HS-5 (cell line): ENCODE data around the gene TBC1D9.
"Not testable (repeated sequence)": the region's sequence is repeated elsewhere in the genome, so short reads cannot be mapped to it uniquely, and the experiment has no call there.

Source experiments
- DNase-seq: peaks from one replicate; pipeline ENCODE4 v3.0.0-alpha.2; 2012; ENCODE audit warnings: low read depth

Gene TBC1D9

GRCh38 chr4:140753329-140753728, 2.9 kb downstream of the TBC1D9 start:
- no peak for DNase-seq

- no peak for DNase-seq
These were observed 3.7 kb downstream of the TBC1D9 start for GRCh38 chr4:140752291-140753068.

GRCh38 chr4:140750470-140750869, 5.7 kb downstream of the TBC1D9 start:
- no peak for DNase-seq

- no peak for DNase-seq
These were observed 8.0 kb downstream of the TBC1D9 start for GRCh38 chr4:140748171-140748570.

GRCh38 chr4:140746546-140746945, 9.6 kb downstream of the TBC1D9 start:
- not testable (repeated sequence) for DNase-seq

GRCh38 chr4:140744421-140744820, 11.8 kb downstream of the TBC1D9 start:
- DNase-seq: no peak

GRCh38 chr4:140743194-140743931, 12.8 kb downstream of the TBC1D9 start:
- DNase-seq: no peak

GRCh38 chr4:140742838-140743193, 13.4 kb downstream of the TBC1D9 start:
- DNase-seq: no peak

GRCh38 chr4:140740906-140741670, 15.1 kb downstream of the TBC1D9 start:
- DNase-seq: no peak

GRCh38 chr4:140740422-140740821, 15.8 kb downstream of the TBC1D9 start:
- no peak for DNase-seq

- no peak for DNase-seq
These were observed 16.2 kb downstream of the TBC1D9 start for GRCh38 chr4:140739971-140740370.

- DNase-seq: no peak
These were observed 18.0 kb downstream of the TBC1D9 start for GRCh38 chr4:140738139-140738538.

GRCh38 chr4:140736669-140737343, 19.4 kb downstream of the TBC1D9 start:
- no peak for DNase-seq

- DNase-seq: no peak
These were observed 20.3 kb downstream of the TBC1D9 start for GRCh38 chr4:140735779-140736391.

GRCh38 chr4:140735317-140735716, 20.9 kb downstream of the TBC1D9 start:
- DNase-seq: no peak

- DNase-seq: no peak
These were observed 23.4 kb downstream of the TBC1D9 start for GRCh38 chr4:140732780-140733179.

GRCh38 chr4:140729344-140730049, 26.7 kb downstream of the TBC1D9 start:
- no peak for DNase-seq

GRCh38 chr4:140726776-140727500, 29.2 kb downstream of the TBC1D9 start:
- no peak for DNase-seq

GRCh38 chr4:140725556-140725955, 30.6 kb downstream of the TBC1D9 start:
- DNase-seq: no peak

- DNase-seq: no peak
These were observed 31.4 kb downstream of the TBC1D9 start for GRCh38 chr4:140724760-140725159.
